GM18870 (cell line): ENCODE data around the gene CLCN1.
A peak's percentile ranks its signal among the peaks of the same experiment; 100 is the strongest.
"Not testable (repeated sequence)": the region's sequence is repeated elsewhere in the genome, so short reads cannot be mapped to it uniquely, and the experiment has no call there.

Experiments used
- ATAC-seq: cut with Tn5 transposase; IDR thresholded peaks from one replicate; pipeline ENCODE4 v1.9.1; 2021; ENCODE audit warnings: moderate library complexity; ENCODE audit not compliant: unreplicated experiment

Gene CLCN1

GRCh38 chr7:143315776-143316175, at the start of gene CLCN1:
TSS of gene CLCN1 (plus strand) at chr7:143316111. CDS start at chr7:143316213, 102 bp downstream.
- no peak for ATAC-seq

GRCh38 chr7:143269251-143269650, 46.7 kb upstream of the CLCN1 start:
- no peak for ATAC-seq

GRCh38 chr7:143271240-143271639, 44.7 kb upstream of the CLCN1 start:
- no peak for ATAC-seq

- ATAC-seq = no peak
Observed at GRCh38 chr7:143272871-143273270, 43.0 kb upstream of the CLCN1 start.

- no peak for ATAC-seq
Observed at GRCh38 chr7:143279186-143280098, 36.5 kb upstream of the CLCN1 start.

- no peak for ATAC-seq
Observed at GRCh38 chr7:143280160-143280559, 35.8 kb upstream of the CLCN1 start.

- no peak for ATAC-seq
Observed at GRCh38 chr7:143280566-143280965, 35.3 kb upstream of the CLCN1 start.

- no peak for ATAC-seq
Observed at GRCh38 chr7:143281529-143281928, 34.4 kb upstream of the CLCN1 start.

GRCh38 chr7:143282124-143282523, 33.8 kb upstream of the CLCN1 start:
- ATAC-seq = no peak

- no peak for ATAC-seq
Observed at GRCh38 chr7:143283381-143283780, 32.5 kb upstream of the CLCN1 start.

GRCh38 chr7:143284591-143285469, 31.1 kb upstream of the CLCN1 start, which contains the start of gene TMEM139:
TSS of gene TMEM139 (plus strand) at chr7:143284958. CDS start at chr7:143285958, 1,000 bp downstream.
- no peak for ATAC-seq

- ATAC-seq = no peak
Observed at GRCh38 chr7:143285470-143285778, 30.5 kb upstream of the CLCN1 start.

- no peak for ATAC-seq
Observed at GRCh38 chr7:143285806-143286521, 29.9 kb upstream of the CLCN1 start.

- ATAC-seq = no peak
Observed at GRCh38 chr7:143286522-143286890, 29.4 kb upstream of the CLCN1 start.

GRCh38 chr7:143287339-143287934, 28.5 kb upstream of the CLCN1 start:
- no peak for ATAC-seq

GRCh38 chr7:143287935-143288826, 27.7 kb upstream of the CLCN1 start, which contains the start of gene CASP2:
TSS of gene CASP2 (plus strand) at chr7:143288351. CDS start at chr7:143288456, 105 bp downstream.
- peak; percentile 76 for ATAC-seq

- ATAC-seq = no peak
Observed at GRCh38 chr7:143288836-143289235, 27.1 kb upstream of the CLCN1 start.

GRCh38 chr7:143289421-143289820, 26.5 kb upstream of the CLCN1 start:
- ATAC-seq = no peak

GRCh38 chr7:143289888-143290287, 26.0 kb upstream of the CLCN1 start:
- ATAC-seq = not testable (repeated sequence)

GRCh38 chr7:143290293-143290692, 25.6 kb upstream of the CLCN1 start:
- no peak for ATAC-seq
